NCI-H2029 treated with DMSO at 0.1 percent for 48 hours (cell line): ENCODE measurements around the gene CRYBA2.
A peak's percentile ranks its signal among the peaks of the same experiment; 100 is the strongest.

Experiments
- DNase-seq: peaks from one replicate; lab custom pipeline; 2025; lab: John Stamatoyannopoulos, UW

The CRYBA2 gene

GRCh38 chr2:218999021-218999880 lies 6.0 kb upstream of the CRYBA2 start:
- DNase-seq, result no peak

DNA sequence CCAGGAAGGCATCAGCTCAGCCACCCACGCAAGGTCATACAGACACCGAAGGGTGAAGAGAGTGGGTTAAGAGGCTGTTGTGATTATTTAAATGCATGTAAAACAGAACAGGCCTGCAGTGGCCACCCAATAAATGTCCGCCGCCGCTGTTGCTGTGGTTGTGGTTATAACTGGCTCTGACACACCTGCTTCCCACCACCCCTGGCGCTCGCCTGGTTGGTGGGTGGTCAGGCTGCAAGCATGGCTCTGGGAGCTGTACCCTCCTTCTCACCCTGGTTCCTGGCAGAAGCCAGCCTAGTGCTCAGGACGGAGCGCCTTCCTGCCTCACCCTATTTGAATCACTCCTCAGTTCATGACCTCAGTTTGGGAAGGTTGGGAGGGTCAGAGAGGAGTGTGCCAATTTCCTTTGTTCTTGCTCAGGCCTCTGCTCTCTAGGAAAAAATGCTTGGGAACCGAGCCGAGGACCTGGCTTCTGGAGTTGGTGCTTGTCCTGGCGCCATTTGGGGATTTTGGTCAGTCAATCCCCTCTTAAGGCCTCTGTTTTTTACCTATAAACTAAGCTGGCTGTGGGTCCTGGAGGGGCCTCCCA lies 5.3 kb upstream of the CRYBA2 start:
- peak; percentile 42 for DNase-seq

- peak; percentile 44 for DNase-seq
Measured at GRCh38 chr2:218997731-218998130, 4.5 kb upstream of the CRYBA2 start.

DNA sequence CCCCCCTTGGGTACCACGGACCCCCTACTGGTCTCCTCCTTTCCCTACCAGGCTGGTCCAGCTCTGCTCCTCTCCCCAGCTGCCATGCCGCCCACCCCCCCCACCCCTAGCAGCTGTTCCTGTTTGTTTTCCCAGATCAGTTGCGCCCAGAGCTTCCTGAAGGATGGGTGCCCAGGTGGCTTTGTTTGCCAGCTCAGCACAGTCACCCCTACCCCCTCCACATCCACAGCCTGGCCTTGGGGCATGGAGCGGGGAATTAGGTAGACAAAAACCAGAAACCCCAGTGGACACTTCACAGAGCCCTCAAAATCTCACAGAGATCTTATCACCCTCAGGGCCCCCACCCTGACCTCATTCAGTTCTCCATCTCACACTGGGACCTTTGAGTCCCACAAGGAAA lies 3.7 kb upstream of the CRYBA2 start:
- peak; percentile 62 for DNase-seq

DNA sequence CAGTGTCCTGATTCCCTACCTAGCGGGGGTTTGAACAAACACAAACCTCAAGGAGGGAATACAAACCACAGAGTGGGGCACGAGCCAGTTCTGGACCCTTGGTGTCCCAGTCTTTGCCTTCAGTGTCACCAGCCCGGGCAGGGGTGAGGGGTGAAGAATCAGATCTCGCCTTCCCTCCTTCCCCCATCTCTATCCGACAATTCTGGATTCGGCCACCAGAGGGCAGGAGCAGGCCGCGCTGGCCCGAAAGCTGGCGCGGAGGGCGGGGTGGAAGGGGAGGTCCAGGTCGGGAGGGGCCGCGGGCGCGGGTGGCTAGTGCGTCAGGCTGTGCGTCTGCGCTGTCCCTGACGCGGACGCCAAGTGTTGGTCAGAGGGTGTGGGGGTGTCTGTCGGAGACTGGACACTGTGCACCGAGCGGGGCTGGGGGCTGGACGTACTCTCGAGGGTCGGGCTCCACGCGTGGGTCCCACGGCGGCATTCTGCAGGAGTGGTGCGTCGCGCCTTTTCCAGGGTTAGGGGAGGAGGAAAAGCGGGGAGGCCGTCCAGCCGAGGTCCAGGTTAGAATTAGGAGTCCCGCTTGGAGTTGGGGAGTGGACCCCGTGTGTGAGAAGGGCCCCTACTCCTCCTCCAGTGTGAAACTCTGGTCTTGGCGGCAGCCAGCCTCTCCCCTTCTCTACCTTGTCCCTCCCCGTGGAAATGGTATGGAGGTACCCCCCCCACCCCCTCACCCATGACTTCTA lies 2.9 kb upstream of the CRYBA2 start:
- peak; percentile 49 for DNase-seq

- DNase-seq, result no peak
Measured at GRCh38 chr2:218995561-218995960, 2.3 kb upstream of the CRYBA2 start.

GRCh38 chr2:218992703-218993344 lies 398 bp downstream of the CRYBA2 start:
- DNase-seq, result no peak

GRCh38 chr2:218992196-218992595 lies 1.0 kb downstream of the CRYBA2 start:
- DNase-seq, result no peak

DNA sequence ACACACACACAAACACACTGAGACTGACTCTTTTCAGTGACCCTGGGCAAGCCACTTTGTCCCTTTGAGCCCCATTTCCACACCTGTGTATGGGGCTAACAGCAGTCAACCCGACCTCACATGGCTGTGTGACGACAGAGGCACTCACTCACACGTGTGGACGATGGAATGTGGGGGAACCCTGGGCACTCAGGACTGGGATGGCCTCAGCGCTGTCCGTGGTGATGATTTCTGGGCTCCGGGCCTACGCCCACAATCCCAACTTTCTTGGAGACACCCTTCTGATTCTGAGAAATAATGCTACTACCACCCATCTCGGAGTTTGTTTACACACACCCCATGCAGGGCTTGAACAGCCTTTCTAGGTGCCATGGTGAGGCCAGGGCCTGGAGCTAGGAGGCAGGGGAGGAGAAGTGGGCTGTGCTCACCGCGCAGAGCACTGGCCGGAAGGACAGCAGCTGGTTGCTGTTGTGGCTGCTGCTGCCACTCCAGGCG lies 1.5 kb downstream of the CRYBA2 start:
- no peak for DNase-seq

DNA sequence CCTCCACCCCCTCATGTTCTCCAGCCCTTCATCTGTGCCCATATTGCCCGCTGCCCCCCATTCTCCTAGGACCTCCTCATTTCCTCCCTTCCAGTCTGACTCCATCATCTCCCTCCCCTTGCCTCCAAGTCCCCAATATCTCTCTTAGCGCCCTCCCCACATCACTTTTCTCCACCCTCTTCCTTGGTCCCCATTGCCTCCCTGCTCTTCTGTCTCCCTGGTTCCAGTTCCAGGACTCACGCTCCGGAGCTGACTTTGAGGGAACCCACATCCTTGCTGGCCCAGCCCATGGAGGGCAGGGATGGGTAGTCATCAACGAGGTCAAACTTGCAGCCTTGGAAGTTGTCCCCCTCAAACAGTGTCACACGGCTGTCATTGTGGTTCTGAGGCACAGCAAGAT lies 2.6 kb downstream of the CRYBA2 start:
- no peak for DNase-seq

- no peak for DNase-seq
Measured at GRCh38 chr2:218990052-218990451, 3.2 kb downstream of the CRYBA2 start.

DNA sequence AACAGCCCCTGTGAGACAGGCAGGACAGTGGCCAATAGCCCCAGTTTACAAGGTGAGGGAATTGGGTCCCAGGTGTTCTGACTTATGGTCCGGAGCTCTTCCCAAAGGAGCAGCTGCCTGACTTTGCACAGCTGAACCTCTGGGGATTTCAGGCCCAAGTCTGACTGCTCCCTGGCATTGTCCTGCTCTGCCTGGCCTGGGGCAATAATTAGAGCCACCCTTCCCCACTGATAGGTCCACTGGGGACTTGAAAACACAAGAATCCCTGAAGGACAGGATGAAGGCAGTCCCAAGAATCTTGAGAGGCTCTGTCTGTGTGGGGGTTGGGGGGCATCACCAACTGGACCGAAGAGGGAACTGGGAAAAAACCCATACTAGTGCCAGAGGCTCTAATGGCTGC lies 4.6 kb downstream of the CRYBA2 start:
- no peak for DNase-seq

GRCh38 chr2:218988164-218988563 lies 5.1 kb downstream of the CRYBA2 start:
- DNase-seq, result no peak

GRCh38 chr2:218986148-218986761 lies 7.0 kb downstream of the CRYBA2 start:
- no peak for DNase-seq

GRCh38 chr2:218985325-218986091 lies 7.7 kb downstream of the CRYBA2 start:
- no peak for DNase-seq

DNA sequence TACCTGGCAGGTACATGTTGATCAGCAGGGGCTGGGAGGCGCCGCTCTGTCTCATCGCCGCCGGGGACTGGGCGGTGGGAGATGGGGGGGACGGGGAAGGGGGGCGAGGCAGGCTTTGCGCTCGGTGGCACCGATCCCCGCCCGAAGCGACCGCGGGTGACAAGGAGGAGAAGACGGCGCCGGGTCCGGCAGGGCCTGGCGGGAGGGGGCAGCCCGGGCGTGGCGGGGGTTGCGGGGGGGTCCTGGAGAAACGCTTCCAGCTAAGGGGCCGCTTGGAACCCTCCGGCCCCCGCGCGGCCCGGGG lies 8.2 kb downstream of the CRYBA2 start, which contains the start of gene FEV:
FEV (minus strand) TSS at position 164 of the 304 bp plus-strand sequence; CDS start at position 55, 109 bp downstream.
- DNase-seq, result no peak

DNA sequence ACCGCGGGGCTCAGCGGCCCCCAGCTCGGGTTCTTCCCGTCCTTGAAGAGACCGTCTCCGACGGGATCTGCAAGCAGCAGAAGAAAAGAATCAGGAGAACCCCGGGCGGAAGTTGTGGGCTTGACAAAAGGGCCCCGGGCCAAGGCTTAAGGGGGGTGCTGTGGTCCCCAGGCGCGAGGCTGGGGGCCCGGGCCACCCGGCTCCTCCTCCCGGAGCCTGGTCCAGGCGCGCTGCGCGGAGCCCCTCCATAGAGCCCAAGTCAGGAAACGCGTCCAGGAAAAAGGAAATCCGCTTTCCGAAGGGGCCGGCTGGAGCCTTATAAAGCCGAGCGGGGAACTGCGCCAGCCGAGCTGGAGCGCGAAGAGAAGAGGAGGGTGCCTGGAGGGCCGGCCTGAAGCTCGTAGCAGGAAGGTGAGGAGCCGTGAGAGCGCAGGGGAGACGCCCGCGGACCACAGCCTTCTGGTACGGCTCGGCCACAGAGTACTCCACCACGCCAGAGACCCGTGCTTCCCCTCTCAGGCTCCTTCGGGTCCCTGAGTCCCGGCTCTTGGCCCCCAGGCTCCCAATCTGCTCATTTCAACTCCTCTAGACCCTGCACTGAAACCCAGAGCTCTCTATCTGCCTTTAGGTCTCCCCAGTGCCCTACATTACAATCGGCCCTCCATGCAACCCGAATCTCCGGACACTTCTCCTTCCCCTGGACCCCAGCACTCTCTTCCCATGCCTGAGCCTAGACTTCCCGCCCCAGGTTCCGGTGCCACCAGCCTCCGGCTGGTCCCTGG lies 8.8 kb downstream of the CRYBA2 start:
- DNase-seq, result no peak

- DNase-seq, result no peak
Measured at GRCh38 chr2:218983934-218984238, 9.3 kb downstream of the CRYBA2 start.

- DNase-seq, result no peak
Measured at GRCh38 chr2:218983263-218983933, 9.8 kb downstream of the CRYBA2 start.
